Testis (tissue), 2 donors: ENCODE measurements around the gene PSMG2.

Experiments used
- POLR2A ChIP-seq: fragments of 450-650 bp; IDR thresholded peaks from one replicate; pipeline ENCODE4 v1.6.1; 2017; ENCODE audit warnings: antibody characterized with exemption, mild to moderate bottlenecking, moderate library complexity
- TF ChIP-seq, protein P1 (sequence below), 3 experiments: fragments of 450-650 bp in 2 of 3; fragments of 200-600 bp in 1 of 3; sonication (generic) in 1 of 3; IDR thresholded peaks; one replicate each; pipeline ENCODE4 v1.5.1; 2016 to 2019; ENCODE audit warnings: antibody characterized with exemption in 3 of 3, mild to moderate bottlenecking in 2 of 3, moderate library complexity in 1 of 3

DNA sequence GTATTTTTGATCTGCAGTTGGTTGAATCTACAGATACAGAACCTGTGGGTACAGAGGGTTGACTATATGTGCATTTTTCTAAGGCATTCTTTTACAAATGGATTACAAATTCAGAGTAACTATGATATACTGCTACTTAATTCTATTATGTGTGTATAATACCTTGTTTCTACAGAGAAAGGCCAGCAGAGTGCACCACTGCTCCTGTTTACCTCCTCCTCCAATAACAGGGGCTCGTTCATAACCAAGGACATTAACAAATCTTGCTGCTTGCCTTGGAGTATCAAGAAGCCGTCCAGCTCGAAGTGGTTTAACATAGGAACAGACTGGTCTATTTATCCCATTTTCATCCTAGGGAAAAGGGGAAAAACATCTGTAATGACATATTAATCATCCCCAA is 16.7 kb upstream of the PSMG2 start:
- TF ChIP-seq POLR2A, result no peak
- TF ChIP-seq, protein P1, sequence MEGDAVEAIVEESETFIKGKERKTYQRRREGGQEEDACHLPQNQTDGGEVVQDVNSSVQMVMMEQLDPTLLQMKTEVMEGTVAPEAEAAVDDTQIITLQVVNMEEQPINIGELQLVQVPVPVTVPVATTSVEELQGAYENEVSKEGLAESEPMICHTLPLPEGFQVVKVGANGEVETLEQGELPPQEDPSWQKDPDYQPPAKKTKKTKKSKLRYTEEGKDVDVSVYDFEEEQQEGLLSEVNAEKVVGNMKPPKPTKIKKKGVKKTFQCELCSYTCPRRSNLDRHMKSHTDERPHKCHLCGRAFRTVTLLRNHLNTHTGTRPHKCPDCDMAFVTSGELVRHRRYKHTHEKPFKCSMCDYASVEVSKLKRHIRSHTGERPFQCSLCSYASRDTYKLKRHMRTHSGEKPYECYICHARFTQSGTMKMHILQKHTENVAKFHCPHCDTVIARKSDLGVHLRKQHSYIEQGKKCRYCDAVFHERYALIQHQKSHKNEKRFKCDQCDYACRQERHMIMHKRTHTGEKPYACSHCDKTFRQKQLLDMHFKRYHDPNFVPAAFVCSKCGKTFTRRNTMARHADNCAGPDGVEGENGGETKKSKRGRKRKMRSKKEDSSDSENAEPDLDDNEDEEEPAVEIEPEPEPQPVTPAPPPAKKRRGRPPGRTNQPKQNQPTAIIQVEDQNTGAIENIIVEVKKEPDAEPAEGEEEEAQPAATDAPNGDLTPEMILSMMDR (IDR thresholded peaks at IDR 0.05), result no peak
